Neural cell (in vitro differentiated cells): ENCODE data around the gene FCRLA. TPM values are rescaled to one million over a fixed set of nuclear protein-coding genes. Genes with fewer than 3 reads are reported as not detected.

Experiments used
- H2AFZ ChIP-seq: fragments of 200-600, 300-800 bp; sonication (generic), shearing (Covaris generic); 2 replicates; pipeline ENCODE4 v1.6.0; 2014; ENCODE audit warnings: low read depth, mild to moderate bottlenecking, antibody characterized with exemption, low read length, moderate library complexity
- H3F3A ChIP-seq: fragments of 200-600 bp; shearing (Covaris generic); 2 replicates; pipeline ENCODE4 v1.6.1; 2016; ENCODE audit warnings: mild to moderate bottlenecking, moderate library complexity, mixed read lengths, antibody characterized with exemption, low read length; ENCODE audit not compliant: insufficient read depth, poor library complexity, severe bottlenecking
- H3K27ac ChIP-seq: fragments of 200-600, 300-800 bp; sonication (generic), shearing (Covaris generic); 2 replicates; pipeline ENCODE4 v1.5.1; 2014; ENCODE audit warnings: mild to moderate bottlenecking, low read length, moderate library complexity
- H3K27me3 ChIP-seq: fragments of 300-800, 200-600 bp; sonication (generic), shearing (Covaris generic); 2 replicates; pipeline ENCODE4 v1.6.0; 2014; ENCODE audit warnings: mild to moderate bottlenecking, low read depth, low read length, moderate library complexity; ENCODE audit not compliant: insufficient read depth
- H3K36me3 ChIP-seq: fragments of 300-800, 200-600 bp; sonication (generic), shearing (Covaris generic); 2 replicates; pipeline ENCODE4 v1.5.1; 2014; ENCODE audit warnings: mild to moderate bottlenecking, antibody characterized with exemption, low read length, moderate library complexity; ENCODE audit not compliant: insufficient read depth
- H3K4me2 ChIP-seq: fragments of 300-800, 200-600 bp; sonication (generic), shearing (Covaris generic); 2 replicates; pipeline ENCODE4 v1.6.0; 2014; ENCODE audit warnings: mild to moderate bottlenecking, low read length
- H3K4me3 ChIP-seq: fragments of 300-800, 200-600 bp; sonication (generic), shearing (Covaris generic); 2 replicates; pipeline ENCODE4 v1.5.1; 2014; ENCODE audit warnings: mild to moderate bottlenecking, low read length, moderate library complexity
- H3K79me2 ChIP-seq: fragments of 200-600 bp; shearing (Covaris generic); replicated peaks from 2 replicates; pipeline ENCODE4 v1.6.0; 2014; ENCODE audit warnings: mild to moderate bottlenecking, low read length, moderate library complexity; ENCODE audit not compliant: insufficient read depth
- H3K9ac ChIP-seq: fragments of 300-800, 200-600 bp; sonication (generic), shearing (Covaris generic); 2 replicates; pipeline ENCODE4 v1.6.1; 2016; ENCODE audit warnings: mild to moderate bottlenecking, low read length, mixed read lengths
- H3K9me2 ChIP-seq: fragments of 200-600 bp; shearing (Covaris generic); 2 replicates; pipeline ENCODE4 v1.6.1; 2016; ENCODE audit warnings: mild to moderate bottlenecking, low read length, mixed read lengths; ENCODE audit not compliant: insufficient read depth
- H3K9me3 ChIP-seq: fragments of 200-600, 300-800 bp; sonication (generic), shearing (Covaris generic); 2 replicates; pipeline ENCODE4 v1.6.1; 2016; ENCODE audit warnings: mild to moderate bottlenecking, mixed run types, low read length, moderate library complexity, mixed read lengths
- H4K20me1 ChIP-seq: fragments of 200-600 bp; shearing (Covaris generic); 2 replicates; pipeline ENCODE4 v1.6.1; 2016; ENCODE audit warnings: mild to moderate bottlenecking, mixed run types; ENCODE audit not compliant: insufficient read depth
- EP300 ChIP-seq: fragments of 450-650 bp; conservative IDR thresholded peaks from 2 replicates; pipeline ENCODE4 v1.6.1; 2014; ENCODE audit warnings: antibody characterized with exemption, mild to moderate bottlenecking, moderate library complexity; ENCODE audit not compliant: poor library complexity, severe bottlenecking
- EZH2 ChIP-seq: fragments of 200-600, 300-800 bp; shearing (Covaris generic), sonication (generic); IDR thresholded peaks from 2 replicates; pipeline ENCODE4 v1.6.1; 2014; ENCODE audit warnings: antibody characterized with exemption, low read length, borderline replicate concordance, mild to moderate bottlenecking; ENCODE audit not compliant: insufficient read depth, poor library complexity, severe bottlenecking
- MXI1 ChIP-seq: fragments of 450-650 bp; conservative IDR thresholded peaks from 2 replicates; pipeline ENCODE4 v1.6.1; 2014; ENCODE audit warnings: antibody characterized with exemption, mild to moderate bottlenecking; ENCODE audit not compliant: poor library complexity, severe bottlenecking
- POLR2AphosphoS5 ChIP-seq: IDR thresholded peaks from 2 replicates; pipeline ENCODE4 v1.6.1; 2012
- RAD21 ChIP-seq: fragments of 450-650 bp; conservative IDR thresholded peaks from 2 replicates; pipeline ENCODE4 v1.6.1; 2014; ENCODE audit warnings: antibody characterized with exemption, mild to moderate bottlenecking, moderate library complexity
- REST ChIP-seq: IDR thresholded peaks from 2 replicates; pipeline ENCODE4 v1.6.1; 2012; ENCODE audit warnings: borderline replicate concordance
- SMC3 ChIP-seq: fragments of 450-650 bp; conservative IDR thresholded peaks from 2 replicates; pipeline ENCODE4 v1.6.1; 2014; ENCODE audit warnings: antibody characterized with exemption, mild to moderate bottlenecking, moderate library complexity; ENCODE audit not compliant: poor library complexity
- TAF1 ChIP-seq: IDR thresholded peaks from 2 replicates; pipeline ENCODE4 v1.6.1; 2012; ENCODE audit warnings: low read depth
- polyA plus RNA-seq: library from polyadenylated mRNA; depleted of rRNA; stranded (reverse); fragments of >200 nt; gene quantifications from 2 replicates; pipeline ENCODE4 v1.2.3, GENCODE V29; 2014
- TF ChIP-seq, protein P1 (sequence below): fragments of 450-650 bp; IDR thresholded peaks from 2 replicates; pipeline ENCODE4 v1.5.1; 2014; ENCODE audit warnings: antibody characterized with exemption, mild to moderate bottlenecking, moderate library complexity; ENCODE audit not compliant: poor library complexity, severe bottlenecking

FCRLA gene
- polyA plus RNA-seq, 1 donor from 2014 or later: not detected

DNA sequence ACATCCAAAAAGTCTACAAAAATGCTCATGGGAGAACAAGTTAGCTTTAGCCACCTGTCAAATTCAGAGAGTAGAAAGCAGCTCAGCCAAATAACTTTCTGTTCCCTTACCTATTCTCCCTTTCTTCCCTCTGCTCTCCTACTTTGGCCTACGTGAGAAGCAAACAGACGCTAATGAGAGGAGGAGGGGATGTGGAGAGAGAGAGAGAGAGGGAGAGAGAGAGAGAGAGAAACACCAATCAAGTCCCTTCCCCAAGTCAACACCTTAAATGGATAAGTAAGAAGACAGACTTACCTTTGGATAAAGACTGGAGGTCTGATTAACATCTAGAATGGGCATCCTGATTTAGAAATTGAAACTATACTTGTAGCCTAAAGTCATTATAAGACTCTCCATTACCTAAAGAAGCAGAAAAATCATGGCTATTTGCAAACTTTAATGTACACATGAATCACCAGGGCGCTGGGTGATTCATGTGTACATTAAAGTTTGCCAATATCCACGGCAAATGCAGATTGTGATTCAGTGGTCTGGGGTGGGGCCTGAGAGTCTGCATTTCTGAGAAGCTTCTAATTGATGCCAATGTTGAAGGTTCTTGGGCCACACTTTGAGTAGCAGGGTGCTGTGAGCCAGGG, 29.4 kb downstream of the FCRLA start:
- no peaks in the 10 kb centered on the region for H3F3A ChIP-seq
- no peak overlapping the region for H3K27ac ChIP-seq
- no peaks in the 10 kb centered on the region for H3K27me3 ChIP-seq
- H3K9me3 ChIP-seq: no peaks in the 10 kb centered on the region
- no peak overlapping the region for H3K4me3 ChIP-seq
- TF ChIP-seq POLR2AphosphoS5 (no peak), MXI1 (no peak), REST (no peak), RAD21 (no peak), SMC3 (no peak), EZH2 (no peak), TAF1 (no peak), EP300 (no peak)
- TF ChIP-seq, protein P1, sequence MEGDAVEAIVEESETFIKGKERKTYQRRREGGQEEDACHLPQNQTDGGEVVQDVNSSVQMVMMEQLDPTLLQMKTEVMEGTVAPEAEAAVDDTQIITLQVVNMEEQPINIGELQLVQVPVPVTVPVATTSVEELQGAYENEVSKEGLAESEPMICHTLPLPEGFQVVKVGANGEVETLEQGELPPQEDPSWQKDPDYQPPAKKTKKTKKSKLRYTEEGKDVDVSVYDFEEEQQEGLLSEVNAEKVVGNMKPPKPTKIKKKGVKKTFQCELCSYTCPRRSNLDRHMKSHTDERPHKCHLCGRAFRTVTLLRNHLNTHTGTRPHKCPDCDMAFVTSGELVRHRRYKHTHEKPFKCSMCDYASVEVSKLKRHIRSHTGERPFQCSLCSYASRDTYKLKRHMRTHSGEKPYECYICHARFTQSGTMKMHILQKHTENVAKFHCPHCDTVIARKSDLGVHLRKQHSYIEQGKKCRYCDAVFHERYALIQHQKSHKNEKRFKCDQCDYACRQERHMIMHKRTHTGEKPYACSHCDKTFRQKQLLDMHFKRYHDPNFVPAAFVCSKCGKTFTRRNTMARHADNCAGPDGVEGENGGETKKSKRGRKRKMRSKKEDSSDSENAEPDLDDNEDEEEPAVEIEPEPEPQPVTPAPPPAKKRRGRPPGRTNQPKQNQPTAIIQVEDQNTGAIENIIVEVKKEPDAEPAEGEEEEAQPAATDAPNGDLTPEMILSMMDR: no peak
- no peak overlapping the region for H2AFZ ChIP-seq
- H3K79me2 ChIP-seq: no peaks in the 10 kb centered on the region
- H3K9me2 ChIP-seq: no peaks in the 10 kb centered on the region
- no peak overlapping the region for H3K9ac ChIP-seq
- H4K20me1 ChIP-seq: no peaks in the 10 kb centered on the region
- no peaks in the 10 kb centered on the region for H3K36me3 ChIP-seq
- no peak overlapping the region for H3K4me2 ChIP-seq

GRCh38 chr1:161737625-161738024, 30.6 kb downstream of the FCRLA start:
- Histone ChIP-seq H3F3A (no peaks in the 10 kb centered on the region), H3K27me3 (no peaks in the 10 kb centered on the region), H2AFZ (no peak overlapping the region), H3K4me3 (no peak overlapping the region), H4K20me1 (no peaks in the 10 kb centered on the region), H3K79me2 (no peaks in the 10 kb centered on the region), H3K9ac (no peak overlapping the region), H3K9me3 (no peaks in the 10 kb centered on the region), H3K36me3 (no peaks in the 10 kb centered on the region), H3K9me2 (no peaks in the 10 kb centered on the region), H3K27ac (no peak overlapping the region), H3K4me2 (no peak overlapping the region)
- no peak for TF ChIP-seq MXI1
- TF ChIP-seq, protein P1: no peak
- TF ChIP-seq TAF1: no peak
- no peak for TF ChIP-seq EP300
- TF ChIP-seq RAD21: no peak
- TF ChIP-seq EZH2: no peak
- TF ChIP-seq REST: no peak
- TF ChIP-seq POLR2AphosphoS5: no peak
- no peak for TF ChIP-seq SMC3
